HepG2 (cell line): Measurements from ENCODE around the gene C19orf18. TPM values are rescaled to one million over a fixed set of nuclear protein-coding genes. Genes with fewer than 3 reads are reported as not detected.

Experiments
- BHLHE40 ChIP-seq: IDR thresholded peaks from 2 replicates; pipeline ENCODE4 v1.6.1; 2011; ENCODE audit warnings: low read length, improper control_type of control experiment
- CBX2 ChIP-seq, 2 experiments: fragments of 200-600 bp in 1 of 2; sonication (generic); formaldehyde crosslinking in 1 of 2; IDR thresholded peaks; 2 replicates each; pipeline versions ENCODE4 v1.7.0 to v1.8.1; 2018 to 2022; ENCODE audit warnings: low read depth in 2 of 2, low read length in 1 of 2, mild to moderate bottlenecking in 1 of 2, missing genetic modification reagents in 1 of 2
- DNMT1 ChIP-seq: sonication (generic); formaldehyde crosslinking; IDR thresholded peaks from 2 replicates; pipeline ENCODE4 v1.5.1; 2020; ENCODE audit warnings: mild to moderate bottlenecking, missing genetic modification reagents
- UBTF ChIP-seq: sonication (generic); formaldehyde crosslinking; IDR thresholded peaks from 2 replicates; pipeline ENCODE4 v1.4.0; 2020; ENCODE audit warnings: mild to moderate bottlenecking, missing genetic modification reagents
- YEATS4 ChIP-seq: sonication (generic); formaldehyde crosslinking; IDR thresholded peaks from 2 replicates; pipeline ENCODE4 v1.4.0; 2020; ENCODE audit warnings: missing genetic modification reagents, borderline replicate concordance
- ZFP36L2 ChIP-seq: sonication (generic); formaldehyde crosslinking; IDR thresholded peaks from 2 replicates; pipeline ENCODE4 v1.4.0; 2020; ENCODE audit warnings: missing genetic modification reagents
- ZKSCAN5 ChIP-seq: sonication (generic); formaldehyde crosslinking; IDR thresholded peaks from 2 replicates; pipeline ENCODE4 v1.5.1; 2020; ENCODE audit warnings: mild to moderate bottlenecking, missing genetic modification reagents
- ZNF510 ChIP-seq: sonication (generic); formaldehyde crosslinking; IDR thresholded peaks from 2 replicates; pipeline ENCODE4 v1.4.0; 2020; ENCODE audit warnings: low read depth, mild to moderate bottlenecking, missing genetic modification reagents
- ZNF644 ChIP-seq: IDR thresholded peaks from 2 replicates; pipeline ENCODE4 v1.6.1; 2016; ENCODE audit warnings: low read depth
- polyA plus RNA-seq, 8 experiments: library from polyadenylated mRNA; depleted of rRNA in 3 of 8; stranded (reverse) in 7 of 8; unstranded in 1 of 8; fragments of >200 nt; fragmentation: Illumina TruSeq in 4 of 8; extraction: Trizol in 4 of 8; gene quantifications; 2 replicates each; pipeline versions ENCODE4 v1.2.1 to v1.2.3, GENCODE V29; 2011 to 2016; ENCODE audit warnings: low read depth in 4 of 8, missing spikeins in 1 of 8, mixed read lengths in 1 of 8; ENCODE audit not compliant: insufficient read depth in 1 of 8
- total RNA-seq, 5 experiments: library from RNA; depleted of rRNA; stranded (reverse); fragments of >200 nt; fragmentation: Illumina TruSeq; extraction: Trizol; gene quantifications; 2 replicates each; pipeline ENCODE4 v1.2.3, GENCODE V29; 2016; ENCODE audit warnings: low read depth in 1 of 5
- TF ChIP-seq, protein P1 (sequence below): sonication (generic); formaldehyde crosslinking; IDR thresholded peaks from 2 replicates; pipeline ENCODE4 v1.5.1; 2020; ENCODE audit warnings: missing genetic modification reagents, mild to moderate bottlenecking, borderline replicate concordance
- TF ChIP-seq, protein P2 (sequence below), 2 experiments: fragments of 450-650 bp in 1 of 2; sonication (generic) in 1 of 2; formaldehyde crosslinking in 1 of 2; IDR thresholded peaks; 2 replicates each; pipeline versions ENCODE4 v1.6.1 to v1.8.0; 2016 to 2022; ENCODE audit warnings: antibody characterized with exemption in 1 of 2, mild to moderate bottlenecking in 1 of 2, missing genetic modification reagents in 1 of 2
- TF ChIP-seq, protein P3 (sequence below): IDR thresholded peaks from 2 replicates; pipeline ENCODE4 v1.6.1; 2016; ENCODE audit warnings: mild to moderate bottlenecking

Gene C19orf18
- total and polyA plus RNA-seq, 2 of the 13 experiments (the other 11 are each of a cell fraction or from before 2014, with no cell fraction given): 0.38 to 0.55 TPM

DNA sequence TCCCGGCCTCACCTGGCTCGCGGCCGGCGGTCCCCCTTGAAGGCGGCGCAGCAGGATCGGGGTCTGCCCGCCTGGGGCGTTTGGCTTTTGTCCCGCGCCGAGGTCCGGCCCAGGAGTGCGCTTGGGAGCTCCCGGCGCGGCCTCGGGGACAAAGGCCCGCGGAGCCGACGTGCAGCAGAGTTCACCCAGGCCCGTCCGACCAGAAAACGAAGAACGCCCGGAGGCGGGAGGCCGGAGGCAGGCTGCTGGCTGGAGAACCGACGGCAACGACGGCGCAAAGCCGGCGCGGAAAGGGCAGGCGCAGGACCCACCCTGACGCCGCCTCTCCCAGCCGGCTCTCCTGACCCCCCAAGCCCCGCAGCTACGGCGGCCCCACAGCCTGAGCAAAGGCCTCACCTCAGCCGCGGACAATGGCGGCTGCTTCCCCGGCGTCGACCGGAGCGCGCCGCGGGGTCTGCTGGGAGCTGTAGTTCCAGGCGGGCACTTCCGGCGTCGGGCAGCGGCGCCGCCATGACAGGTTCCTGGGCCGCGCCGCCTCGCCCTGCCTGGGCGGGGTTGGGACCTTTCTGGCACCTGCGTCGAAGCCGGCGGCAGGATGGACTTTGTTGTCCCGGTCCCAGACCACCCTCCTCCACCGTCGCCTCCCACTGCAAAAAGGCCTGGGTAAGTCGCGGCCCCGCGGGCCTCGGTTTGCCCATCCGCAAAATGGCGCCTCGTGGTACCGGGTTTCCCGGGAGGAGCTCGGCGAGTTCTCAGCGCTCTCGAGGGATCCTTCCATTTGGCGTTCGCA is 28.2 kb upstream of the C19orf18 start, which contains the start of gene ZNF606 (continued):
- no peak for TF ChIP-seq CBX2 (IDR thresholded peaks at IDR 0.05; ENCODE audit: low read depth, low read length)
- no peak for TF ChIP-seq CBX2 (CRISPR knock-in tag; IDR thresholded peaks at IDR 0.05; ENCODE audit: low read depth)
- TF ChIP-seq DNMT1 (CRISPR knock-in tag): no peak
- TF ChIP-seq ZNF510 (CRISPR knock-in tag): 0 out of 2 replicates have a peak, but pooled peaks have one; percentile 52
- TF ChIP-seq, protein P1, sequence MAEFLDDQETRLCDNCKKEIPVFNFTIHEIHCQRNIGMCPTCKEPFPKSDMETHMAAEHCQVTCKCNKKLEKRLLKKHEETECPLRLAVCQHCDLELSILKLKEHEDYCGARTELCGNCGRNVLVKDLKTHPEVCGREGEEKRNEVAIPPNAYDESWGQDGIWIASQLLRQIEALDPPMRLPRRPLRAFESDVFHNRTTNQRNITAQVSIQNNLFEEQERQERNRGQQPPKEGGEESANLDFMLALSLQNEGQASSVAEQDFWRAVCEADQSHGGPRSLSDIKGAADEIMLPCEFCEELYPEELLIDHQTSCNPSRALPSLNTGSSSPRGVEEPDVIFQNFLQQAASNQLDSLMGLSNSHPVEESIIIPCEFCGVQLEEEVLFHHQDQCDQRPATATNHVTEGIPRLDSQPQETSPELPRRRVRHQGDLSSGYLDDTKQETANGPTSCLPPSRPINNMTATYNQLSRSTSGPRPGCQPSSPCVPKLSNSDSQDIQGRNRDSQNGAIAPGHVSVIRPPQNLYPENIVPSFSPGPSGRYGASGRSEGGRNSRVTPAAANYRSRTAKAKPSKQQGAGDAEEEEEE: no peak
- TF ChIP-seq BHLHE40: no peak
- TF ChIP-seq UBTF (CRISPR knock-in tag): peak; percentile 94
- TF ChIP-seq ZKSCAN5 (CRISPR knock-in tag): no peak; the same call in 1 of the 2 replicates
- TF ChIP-seq, protein P2, sequence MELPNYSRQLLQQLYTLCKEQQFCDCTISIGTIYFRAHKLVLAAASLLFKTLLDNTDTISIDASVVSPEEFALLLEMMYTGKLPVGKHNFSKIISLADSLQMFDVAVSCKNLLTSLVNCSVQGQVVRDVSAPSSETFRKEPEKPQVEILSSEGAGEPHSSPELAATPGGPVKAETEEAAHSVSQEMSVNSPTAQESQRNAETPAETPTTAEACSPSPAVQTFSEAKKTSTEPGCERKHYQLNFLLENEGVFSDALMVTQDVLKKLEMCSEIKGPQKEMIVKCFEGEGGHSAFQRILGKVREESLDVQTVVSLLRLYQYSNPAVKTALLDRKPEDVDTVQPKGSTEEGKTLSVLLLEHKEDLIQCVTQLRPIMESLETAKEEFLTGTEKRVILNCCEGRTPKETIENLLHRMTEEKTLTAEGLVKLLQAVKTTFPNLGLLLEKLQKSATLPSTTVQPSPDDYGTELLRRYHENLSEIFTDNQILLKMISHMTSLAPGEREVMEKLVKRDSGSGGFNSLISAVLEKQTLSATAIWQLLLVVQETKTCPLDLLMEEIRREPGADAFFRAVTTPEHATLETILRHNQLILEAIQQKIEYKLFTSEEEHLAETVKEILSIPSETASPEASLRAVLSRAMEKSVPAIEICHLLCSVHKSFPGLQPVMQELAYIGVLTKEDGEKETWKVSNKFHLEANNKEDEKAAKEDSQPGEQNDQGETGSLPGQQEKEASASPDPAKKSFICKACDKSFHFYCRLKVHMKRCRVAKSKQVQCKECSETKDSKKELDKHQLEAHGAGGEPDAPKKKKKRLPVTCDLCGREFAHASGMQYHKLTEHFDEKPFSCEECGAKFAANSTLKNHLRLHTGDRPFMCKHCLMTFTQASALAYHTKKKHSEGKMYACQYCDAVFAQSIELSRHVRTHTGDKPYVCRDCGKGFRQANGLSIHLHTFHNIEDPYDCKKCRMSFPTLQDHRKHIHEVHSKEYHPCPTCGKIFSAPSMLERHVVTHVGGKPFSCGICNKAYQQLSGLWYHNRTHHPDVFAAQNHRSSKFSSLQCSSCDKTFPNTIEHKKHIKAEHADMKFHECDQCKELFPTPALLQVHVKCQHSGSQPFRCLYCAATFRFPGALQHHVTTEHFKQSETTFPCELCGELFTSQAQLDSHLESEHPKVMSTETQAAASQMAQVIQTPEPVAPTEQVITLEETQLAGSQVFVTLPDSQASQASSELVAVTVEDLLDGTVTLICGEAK (IDR thresholded peaks at IDR 0.05): no peak
- TF ChIP-seq, protein P2 (CRISPR knock-in tag; IDR thresholded peaks at IDR 0.05): peak; percentile 71; the same call in 1 of the 2 replicates
- TF ChIP-seq, protein P3, sequence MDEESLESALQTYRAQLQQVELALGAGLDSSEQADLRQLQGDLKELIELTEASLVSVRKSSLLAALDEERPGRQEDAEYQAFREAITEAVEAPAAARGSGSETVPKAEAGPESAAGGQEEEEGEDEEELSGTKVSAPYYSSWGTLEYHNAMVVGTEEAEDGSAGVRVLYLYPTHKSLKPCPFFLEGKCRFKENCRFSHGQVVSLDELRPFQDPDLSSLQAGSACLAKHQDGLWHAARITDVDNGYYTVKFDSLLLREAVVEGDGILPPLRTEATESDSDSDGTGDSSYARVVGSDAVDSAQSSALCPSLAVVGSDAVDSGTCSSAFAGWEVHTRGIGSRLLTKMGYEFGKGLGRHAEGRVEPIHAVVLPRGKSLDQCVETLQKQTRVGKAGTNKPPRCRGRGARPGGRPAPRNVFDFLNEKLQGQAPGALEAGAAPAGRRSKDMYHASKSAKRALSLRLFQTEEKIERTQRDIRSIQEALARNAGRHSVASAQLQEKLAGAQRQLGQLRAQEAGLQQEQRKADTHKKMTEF: peak; percentile 89
- peak; percentile 85; the same call in 1 of the 2 replicates for TF ChIP-seq YEATS4 (CRISPR knock-in tag)
- no peak for TF ChIP-seq ZFP36L2 (CRISPR knock-in tag)
- TF ChIP-seq ZNF644 (CRISPR knock-in tag): 0 out of 2 replicates have a peak, but pooled peaks have one; percentile 27
